Stimulated activated CD4-positive, alpha-beta T cell treated with anti-CD3 and anti-CD28 coated beads, Interleukin-2, amount 100 ng/mL, for 48 hours (primary cell): ENCODE data around the gene CABLES1.
"Not testable (repeated sequence)": the region's sequence is repeated elsewhere in the genome, so short reads cannot be mapped to it uniquely, and the experiment has no call there.

Experiments used
- DNase-seq, 2 donors: peaks; one replicate each; pipeline ENCODE4 v3.0.0-alpha.2; 2020

The CABLES1 gene

GRCh38 chr18:23227726-23228070 is 92.4 kb downstream of the CABLES1 start:
- no peak for DNase-seq

DNA sequence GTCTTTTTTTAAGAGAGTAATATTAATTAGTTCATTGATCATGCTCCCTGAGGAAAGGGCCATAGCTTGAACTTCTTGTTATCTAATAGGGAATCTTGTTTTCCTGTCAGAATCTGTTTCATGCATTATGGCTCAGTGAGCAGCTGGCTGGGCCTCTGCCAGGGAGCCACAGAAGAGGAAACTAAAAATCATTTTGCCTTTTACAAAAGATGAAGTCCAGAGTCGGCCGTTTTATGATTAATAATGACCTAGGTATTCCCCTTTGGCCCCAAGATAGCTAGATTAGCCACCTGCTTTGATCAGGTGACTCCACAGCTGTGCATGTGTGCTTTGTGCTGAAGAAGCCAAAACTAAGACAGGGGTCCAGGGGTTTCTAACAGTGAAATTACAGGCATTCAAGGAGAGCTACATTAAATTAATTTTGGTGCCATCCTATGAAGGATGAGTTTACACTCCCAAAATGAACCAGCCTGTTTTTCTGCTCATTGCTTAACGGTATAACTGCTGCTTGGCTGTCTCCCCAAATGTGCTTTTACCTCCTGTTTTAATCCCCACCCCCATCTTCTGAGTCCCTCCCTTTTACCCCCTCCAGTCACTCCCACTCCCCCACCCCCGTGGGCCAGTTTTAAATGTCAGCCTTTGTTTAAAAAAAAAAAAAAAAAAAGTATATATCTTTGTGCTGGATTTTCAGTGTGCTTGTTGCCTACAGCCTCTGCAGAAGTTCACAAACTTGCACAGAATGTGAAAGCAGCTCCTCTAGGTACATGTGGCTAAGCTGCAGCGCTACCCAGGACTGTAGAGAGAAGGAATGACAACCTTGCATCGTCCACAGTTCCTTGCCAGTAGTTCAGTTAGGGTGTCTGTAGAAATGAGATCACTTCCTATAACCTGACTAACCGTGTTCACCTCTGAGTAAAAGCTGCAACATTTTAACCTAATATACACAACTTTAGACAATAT is 93.1 kb downstream of the CABLES1 start:
- DNase-seq, result peak in 1 of 2 donors; percentile 19

- DNase-seq, result no peak
These were observed 94.2 kb downstream of the CABLES1 start for GRCh38 chr18:23229472-23229871.

- no peak for DNase-seq
These were observed 95.4 kb downstream of the CABLES1 start for GRCh38 chr18:23230686-23231085.

DNA sequence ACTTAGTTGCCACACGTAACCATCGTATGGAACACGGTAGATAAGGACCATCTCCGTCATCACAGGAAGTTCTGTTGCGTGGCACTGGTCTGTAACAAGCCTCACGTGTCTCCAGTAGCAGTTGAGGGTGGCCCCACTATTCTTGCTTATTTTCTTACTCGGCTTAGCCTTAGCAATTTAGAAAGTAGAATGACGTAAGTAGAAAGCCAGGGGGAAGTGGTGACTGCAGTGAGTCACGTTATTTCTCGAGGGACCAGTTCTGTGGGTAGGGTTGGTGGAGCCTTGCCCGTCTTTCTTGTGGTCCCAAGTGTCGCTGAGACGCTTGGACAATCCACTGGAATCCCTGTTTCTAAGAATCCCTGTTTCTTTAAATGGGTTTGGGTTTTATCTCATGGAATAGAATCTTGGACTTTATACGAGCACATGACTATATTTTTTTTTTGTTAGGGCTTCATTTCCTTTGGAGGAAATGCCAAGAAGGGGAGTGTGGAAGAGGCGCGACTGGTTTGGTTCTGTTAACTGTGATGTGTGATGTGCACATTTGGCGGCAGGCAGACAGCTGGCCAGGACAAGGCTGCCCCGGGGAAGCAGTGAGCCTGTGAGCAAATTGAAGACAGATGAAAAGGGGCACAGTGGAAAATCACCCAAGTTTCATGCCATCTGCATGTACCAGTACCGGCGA is 96.2 kb downstream of the CABLES1 start:
- peak; percentile 54 to 56 for DNase-seq

DNA sequence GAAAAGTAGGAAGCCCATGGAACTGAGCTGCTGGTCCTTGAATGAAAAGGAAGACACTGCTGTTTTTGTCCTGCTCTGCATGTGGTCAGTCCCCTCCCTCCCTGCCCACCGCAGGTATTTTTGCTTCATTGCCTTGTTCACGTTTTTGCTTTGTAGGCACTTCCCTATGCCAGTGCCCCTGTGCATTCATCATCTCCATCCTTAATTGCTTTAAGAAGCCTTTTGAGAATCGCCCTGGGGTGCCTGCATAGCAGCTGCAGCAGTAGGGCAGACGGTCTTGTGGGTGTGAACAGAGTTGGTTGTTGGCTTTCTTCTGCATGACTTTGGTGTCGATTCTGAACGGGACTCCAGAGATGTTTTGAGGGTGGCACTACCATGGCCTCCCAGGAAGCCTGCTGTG is 97.0 kb downstream of the CABLES1 start:
- no peak for DNase-seq

- DNase-seq, result no peak
These were observed 99.3 kb downstream of the CABLES1 start for GRCh38 chr18:23234619-23235018.

- no peak for DNase-seq
These were observed 100.1 kb downstream of the CABLES1 start for GRCh38 chr18:23235336-23235735.

GRCh38 chr18:23235860-23236259 is 100.6 kb downstream of the CABLES1 start:
- no peak for DNase-seq

DNA sequence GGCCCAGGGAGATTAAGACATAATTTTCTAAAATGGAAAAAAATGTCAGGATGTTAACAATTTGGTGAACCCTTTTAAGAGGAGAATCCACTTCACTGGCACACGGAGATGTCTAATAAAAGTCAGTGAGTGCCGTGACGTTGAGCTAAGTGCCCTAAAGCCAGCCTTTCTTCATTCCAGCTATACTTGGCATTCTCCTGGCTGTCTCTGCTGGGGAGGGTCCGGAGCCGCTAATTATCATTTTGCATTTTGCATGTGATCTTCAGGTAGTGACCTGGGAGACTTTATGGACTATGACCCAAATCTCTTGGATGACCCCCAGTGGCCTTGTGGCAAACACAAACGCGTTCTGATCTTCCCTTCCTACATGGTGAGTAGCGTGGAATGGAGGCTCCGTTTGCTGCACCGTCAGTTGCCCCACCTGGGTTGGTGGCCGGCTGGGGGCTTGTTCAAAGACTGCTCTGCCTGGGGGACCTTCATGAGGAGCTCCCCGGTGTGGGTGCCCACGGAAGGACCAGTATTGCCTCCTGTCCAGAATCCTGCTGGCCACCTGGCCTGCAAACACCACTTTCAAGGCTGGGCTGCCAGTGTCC is 101.7 kb downstream of the CABLES1 start:
- no peak for DNase-seq

DNA sequence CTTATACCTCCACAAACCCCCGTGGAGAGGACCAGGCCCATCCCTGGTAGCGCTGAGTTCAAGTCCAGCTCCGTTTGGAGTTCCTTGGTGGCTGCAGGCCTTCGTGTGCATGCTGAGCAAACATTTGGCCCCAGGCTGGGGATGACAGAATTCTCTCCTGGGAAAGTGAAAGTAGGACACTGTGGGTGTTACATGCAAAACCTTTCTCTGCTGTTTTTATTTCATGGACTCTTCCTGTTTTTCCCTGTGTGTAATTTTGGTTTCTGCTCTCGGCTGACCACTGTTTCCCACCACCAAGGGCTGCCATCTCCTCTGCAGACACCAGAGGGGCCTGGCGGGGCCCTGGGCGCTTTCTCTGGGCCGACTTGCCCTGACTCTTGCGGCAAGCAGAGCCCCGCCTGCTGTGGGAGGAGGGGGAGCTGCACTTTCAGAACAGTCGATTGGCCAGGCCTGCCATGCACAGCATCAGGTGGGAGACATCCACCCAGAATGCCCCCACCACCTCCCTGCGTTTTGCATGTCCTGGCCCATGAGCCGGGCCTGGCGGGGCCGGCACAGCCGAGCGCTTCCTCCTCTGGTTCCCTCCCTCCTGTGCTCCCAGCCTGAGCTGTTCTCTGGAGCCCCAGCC is 102.4 kb downstream of the CABLES1 start:
- peak; percentile 28 to 42 for DNase-seq

DNA sequence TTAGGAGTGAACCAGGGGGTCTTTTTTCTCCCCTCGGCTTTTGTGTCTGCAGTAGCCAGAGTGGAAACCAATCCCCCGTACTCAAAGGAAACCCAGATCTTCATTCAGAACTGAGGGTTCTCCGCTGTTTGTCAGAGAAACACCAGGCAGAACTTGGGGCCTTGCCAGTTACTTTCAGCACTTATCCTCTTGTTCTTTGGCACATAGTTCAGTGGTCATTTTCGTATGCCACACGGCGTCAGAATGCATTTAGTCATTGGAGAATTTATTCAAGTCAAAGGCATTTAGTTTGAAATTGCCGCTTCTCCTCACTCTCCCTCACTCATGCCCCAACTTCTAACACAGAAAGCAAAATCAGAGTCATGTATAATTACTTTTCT is 102.9 kb downstream of the CABLES1 start:
- DNase-seq, result no peak

DNA sequence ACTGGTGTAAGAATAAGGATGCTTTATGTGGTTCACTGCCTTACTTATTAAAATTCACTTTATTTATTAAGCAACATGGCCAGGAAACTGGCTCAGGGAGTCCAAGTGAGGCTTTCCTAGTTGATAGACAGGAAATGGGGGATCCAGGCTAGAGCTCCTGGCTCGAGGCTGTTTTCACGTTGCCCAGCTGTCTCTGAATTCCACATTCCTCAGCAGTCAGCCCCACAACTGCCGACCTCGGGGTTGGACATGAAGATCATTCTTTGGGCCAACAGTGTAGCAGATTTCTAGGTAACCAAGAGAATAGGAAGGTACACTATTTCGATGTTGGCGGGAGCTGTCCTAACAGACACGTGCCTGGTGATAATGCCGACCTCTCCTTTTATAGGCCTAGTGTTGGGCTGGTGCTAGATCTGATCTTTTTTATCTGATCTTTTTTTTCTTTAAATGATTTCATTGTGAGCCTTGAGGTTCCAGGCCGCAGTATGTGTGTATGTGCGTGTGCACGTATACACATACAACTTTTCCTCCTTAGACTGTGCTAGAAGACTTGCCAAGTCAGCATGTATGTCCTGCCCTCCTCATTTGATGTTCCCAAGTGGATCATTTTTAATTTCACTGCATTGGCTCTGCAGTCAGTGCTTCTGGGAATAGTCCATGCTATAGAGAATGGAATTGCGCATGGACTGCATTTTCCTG is 103.5 kb downstream of the CABLES1 start:
- DNase-seq, result no peak

DNA sequence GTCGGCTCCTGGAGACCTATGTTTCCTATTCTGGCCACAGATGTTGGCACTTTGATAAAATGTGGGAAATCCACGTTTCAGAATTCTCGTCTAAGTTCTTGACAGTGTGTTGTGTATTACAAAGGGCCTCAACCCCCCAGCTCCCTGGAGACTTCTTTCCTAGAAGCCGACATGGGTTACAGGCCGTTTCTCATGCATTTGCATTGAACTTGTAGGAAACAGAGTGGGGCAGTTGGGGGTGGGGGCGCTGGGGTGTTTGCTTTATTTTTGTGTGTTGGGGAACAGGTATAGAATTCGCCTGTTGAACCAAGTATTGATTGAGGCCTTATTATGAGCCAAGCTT is 104.0 kb downstream of the CABLES1 start:
- DNase-seq, result no peak

DNA sequence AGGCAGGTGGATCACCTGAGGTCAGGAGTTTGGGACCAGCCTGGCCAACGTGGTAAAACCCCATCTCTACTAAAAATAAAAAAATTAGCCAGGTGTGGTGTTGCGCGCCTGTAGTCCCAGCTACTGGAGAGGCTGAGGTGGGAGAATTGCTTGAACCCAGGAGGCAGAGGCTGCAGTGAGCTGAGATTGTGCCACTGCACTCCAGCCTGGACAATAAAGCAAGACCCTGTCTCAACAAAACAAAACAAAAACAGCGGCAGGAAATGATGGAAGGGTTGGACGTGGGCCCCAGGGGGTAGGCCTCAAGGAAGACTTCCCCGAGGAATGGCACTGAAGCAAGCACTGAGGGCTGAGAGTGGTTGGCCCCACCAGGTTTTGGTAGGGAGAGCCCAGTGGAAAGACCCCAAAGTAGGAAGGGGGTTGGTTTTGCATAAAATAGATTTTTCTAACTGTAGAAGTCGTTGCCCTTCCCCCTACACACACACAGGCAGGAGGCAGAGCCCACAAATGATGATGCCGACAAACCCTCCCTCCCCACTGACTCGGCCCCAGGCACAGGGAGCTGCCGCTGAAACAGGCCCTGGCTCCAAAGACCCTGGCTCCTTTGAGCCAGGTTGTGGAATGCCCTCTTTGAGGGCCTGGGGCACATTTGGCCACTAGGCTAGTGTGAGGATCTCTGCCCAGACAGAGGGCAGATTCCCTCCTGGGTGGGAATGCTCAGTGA is 104.8 kb downstream of the CABLES1 start:
- no peak for DNase-seq

DNA sequence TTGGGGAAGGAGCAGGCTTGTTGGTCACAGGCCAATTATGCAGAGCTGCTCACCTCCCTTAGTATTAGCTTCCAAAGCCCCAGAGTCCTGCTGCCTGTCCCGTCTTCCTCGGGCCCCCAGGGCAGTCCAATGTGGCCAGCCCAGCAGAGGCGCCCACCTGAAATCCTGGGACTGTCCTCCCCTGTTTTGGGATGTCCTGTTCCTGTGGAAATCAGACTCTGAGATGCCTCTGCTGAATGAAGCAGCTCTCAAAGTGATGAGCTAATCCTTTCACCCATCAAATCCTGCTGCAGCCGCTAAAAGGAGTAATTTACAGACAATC is 105.3 kb downstream of the CABLES1 start:
- no peak for DNase-seq

GRCh38 chr18:23241833-23242496 is 106.7 kb downstream of the CABLES1 start:
- not testable (repeated sequence) for DNase-seq

DNA sequence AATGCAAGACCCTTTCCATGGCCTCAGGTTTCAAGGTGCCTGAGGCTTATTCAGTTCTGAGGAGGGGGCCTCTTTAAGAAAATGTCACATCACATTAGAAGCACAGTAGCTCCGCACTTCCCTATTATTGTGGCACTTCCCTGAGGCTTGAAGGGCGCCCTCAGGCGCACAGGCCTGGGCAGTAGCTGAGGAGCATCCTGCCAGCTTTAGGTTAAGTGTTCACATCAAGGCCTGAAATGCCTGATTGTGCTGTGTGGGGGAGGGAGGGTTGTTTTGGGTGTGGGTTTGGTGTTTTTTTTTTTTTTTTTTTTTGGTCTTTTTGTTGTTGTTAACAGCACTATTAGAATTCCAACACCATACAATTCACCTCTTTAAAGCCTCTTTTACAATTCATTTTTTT is 107.9 kb downstream of the CABLES1 start:
- DNase-seq, result no peak

- DNase-seq, result no peak
These were observed 108.5 kb downstream of the CABLES1 start for GRCh38 chr18:23243816-23244215.

- DNase-seq, result no peak
These were observed 109.1 kb downstream of the CABLES1 start for GRCh38 chr18:23244401-23244800.

DNA sequence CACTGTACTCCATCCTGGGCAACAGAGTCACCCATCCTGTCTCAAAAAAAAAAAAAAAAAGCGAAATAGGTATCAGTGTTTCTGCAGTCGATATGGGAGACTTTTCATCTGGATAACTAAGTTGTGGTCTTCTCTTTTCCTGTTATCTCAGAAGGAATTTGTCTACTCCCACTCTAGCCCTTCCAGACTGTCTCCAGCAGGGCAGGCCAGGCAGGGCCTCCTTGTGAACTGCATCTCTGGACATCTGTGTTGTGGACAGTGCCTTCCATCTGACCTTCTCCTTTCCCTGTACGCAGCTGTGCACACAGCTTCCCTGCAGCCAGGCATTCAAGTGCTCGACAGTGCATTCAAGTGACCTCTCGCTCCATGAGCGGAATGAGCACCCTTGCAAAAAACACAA is 110.2 kb downstream of the CABLES1 start:
- DNase-seq, result no peak

- DNase-seq, result no peak
These were observed 112.0 kb downstream of the CABLES1 start for GRCh38 chr18:23247331-23247730.
